ENCODE measurements around the gene OLA1.

Gene OLA1

DNA sequence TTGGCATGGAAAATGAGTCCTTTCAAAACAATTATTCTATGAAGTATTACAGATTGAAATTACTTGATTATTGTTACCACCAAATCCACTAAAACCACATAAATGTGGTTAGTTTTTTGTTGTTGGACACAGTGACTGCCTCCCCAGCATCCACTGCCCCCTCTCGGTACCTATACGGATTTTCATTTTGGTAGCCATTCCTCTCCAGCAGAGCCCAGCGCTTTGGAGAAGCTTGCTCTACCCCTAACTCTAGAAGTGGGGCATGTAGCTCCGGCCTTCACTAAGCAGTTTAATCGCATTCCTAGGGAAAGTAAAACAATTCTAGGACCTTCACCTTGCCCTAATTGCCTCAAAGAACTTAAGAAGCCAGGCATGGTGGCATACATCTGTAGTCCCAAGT is 24.2 kb downstream of the OLA1 start:
- no peak for DNase-seq

- DNase-seq: no peak
Measured at GRCh38 chr2:174223388-174223787, 24.9 kb downstream of the OLA1 start.

- DNase-seq: no peak
Measured at GRCh38 chr2:174222154-174222553, 26.2 kb downstream of the OLA1 start.

DNA sequence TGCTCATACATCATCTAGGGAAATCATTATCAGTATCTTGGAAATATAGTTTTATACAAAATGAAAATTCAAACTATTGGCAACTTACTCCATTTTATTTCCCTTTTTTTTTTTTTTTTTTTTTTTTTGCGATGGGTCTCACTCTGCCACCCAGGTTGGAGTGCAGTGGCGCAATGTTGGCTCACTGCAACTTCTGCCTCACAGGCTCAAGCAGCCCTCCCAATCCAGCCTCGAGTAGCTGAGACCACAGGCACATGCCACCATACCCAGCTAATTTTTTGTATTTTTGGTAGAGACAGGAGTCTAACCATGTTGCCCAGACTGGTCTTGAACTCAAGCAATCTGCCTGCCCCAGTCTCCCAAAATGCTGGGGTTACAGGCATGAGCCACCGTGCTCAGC is 29.0 kb downstream of the OLA1 start:
- no peak for DNase-seq

DNA sequence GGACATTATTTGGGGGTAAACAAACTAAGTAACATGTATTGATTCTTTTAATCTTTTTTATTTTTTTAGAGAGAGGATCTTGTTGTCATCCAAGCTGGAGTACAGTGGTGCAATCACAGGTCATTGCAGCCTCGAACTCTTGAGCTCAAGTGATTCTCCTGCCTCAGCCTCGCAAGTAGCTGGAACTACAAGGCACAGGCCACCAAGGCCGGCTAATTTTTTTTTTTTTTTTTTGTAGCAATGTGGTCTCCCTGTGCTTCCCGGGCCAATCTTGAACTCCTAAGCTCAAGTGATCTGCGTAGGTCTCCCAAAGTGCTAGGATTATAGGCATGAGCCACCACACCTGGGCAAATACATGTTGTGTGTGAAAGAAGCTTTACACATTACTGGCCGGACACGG is 29.6 kb downstream of the OLA1 start:
- DNase-seq: no peak

- no peak for DNase-seq
Measured at GRCh38 chr2:174217869-174218268, 30.5 kb downstream of the OLA1 start.

DNA sequence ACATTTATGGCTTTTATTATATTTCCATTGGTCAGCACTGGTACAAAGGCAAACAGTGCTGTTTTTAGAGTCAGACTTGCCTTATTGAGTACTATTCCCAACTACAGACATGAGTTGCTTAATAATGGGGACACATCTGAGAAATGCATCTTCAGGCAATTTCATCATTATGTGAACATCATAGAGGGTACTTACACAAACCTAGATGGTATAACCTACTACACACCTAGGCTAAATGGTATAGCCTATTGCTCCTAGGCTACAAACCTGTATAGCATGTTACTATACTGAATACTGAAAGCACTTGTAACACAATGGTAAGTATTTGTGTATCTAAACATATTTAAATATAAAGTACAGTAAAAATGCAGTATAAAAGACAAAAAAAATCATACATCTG is 36.4 kb downstream of the OLA1 start:
- no peak for DNase-seq

DNA sequence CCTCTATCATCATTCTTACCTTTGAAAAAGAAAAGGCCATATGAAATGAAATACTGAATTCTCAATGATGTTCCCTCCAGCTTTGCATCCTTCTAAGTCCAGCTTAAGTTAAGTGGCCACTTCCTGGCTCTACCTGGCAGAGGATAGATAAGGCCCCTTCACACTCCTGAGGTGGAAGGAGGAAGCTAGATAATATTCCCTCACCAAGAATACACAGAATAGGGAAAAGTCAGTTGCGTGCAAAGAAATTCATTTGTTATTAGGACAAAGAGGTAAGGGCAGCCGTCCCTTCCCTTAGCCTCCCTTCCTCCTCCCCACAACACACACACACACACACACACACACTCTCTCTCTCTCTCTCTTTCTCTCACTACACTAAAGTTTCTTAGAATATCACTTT is 37.5 kb downstream of the OLA1 start:
- DNase-seq: no peak

GRCh38 chr2:174209325-174209724 is 39.0 kb downstream of the OLA1 start:
- DNase-seq: no peak

DNA sequence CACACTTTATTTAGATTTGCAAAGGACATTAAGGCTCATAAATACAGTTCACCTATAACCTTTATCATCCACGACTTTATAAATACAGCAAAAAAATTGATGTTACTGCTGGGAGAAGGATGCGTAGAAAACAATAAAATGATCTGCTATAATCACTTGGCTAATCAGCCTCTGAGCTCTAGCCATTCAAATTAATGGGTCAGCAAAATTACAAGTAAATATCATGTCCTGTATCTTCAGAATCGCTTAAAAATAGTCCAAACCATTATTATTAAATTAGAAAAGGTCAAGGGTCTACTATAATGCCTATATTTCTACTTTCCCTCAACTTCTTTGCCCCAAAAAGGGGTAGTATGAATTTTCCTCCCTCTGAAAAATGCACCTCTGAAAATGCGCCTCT is 40.3 kb downstream of the OLA1 start:
- no peak for DNase-seq

GRCh38 chr2:174205562-174205961 is 42.8 kb downstream of the OLA1 start:
- DNase-seq: no peak

DNA sequence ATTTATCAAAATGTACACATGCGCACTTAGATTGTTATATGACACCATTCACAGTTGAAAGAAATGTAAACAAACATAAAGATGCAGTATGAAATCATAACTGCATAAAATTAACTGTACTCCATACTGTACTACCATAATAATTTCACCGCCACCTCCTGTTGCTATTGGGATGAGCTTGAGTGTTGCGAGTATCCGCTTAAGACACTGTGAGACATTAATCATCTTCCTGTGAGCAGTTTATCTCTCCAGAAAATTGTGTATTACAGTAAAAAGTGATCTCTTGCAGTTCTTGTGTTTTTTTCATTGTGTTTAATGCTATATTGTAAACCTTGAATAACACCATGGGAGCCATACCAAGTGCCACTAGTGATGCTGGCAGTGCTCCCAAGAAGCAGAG is 46.1 kb downstream of the OLA1 start:
- DNase-seq: no peak

DNA sequence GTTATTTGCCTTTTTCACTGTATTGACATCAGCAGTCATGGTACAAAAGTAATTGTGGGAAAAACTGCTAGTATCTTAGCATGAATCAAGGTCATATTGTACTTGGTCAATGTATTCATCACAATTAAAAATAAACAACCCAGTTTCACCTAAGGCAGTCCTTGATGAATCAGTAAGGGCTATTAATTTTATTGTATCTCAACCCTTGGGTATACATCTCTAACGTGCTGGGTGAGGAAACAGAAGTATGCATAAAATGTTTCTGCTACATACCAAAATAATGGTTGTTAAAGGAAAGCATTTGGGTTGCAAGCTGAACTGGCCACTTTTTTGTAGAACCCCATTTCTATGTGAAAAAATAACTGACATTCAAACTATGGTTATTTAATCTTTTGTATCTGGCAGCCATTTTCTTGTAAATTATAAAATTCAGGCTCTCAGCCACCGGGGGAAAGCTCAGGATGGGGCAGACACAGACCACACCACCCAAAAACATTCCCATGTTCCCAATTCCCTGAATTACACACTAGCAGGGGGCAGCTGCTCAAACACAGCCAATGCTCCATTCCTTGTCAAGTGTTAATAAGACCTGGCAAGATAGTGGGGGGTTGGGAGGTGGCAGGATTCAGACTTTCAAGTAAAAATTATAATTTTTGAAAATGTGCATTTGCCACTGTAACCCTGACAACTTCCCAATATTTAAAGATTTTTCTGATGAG is 49.3 kb downstream of the OLA1 start:
- DNase-seq: no peak

- no peak for DNase-seq
Measured at GRCh38 chr2:174195253-174195652, 53.1 kb downstream of the OLA1 start.

DNA sequence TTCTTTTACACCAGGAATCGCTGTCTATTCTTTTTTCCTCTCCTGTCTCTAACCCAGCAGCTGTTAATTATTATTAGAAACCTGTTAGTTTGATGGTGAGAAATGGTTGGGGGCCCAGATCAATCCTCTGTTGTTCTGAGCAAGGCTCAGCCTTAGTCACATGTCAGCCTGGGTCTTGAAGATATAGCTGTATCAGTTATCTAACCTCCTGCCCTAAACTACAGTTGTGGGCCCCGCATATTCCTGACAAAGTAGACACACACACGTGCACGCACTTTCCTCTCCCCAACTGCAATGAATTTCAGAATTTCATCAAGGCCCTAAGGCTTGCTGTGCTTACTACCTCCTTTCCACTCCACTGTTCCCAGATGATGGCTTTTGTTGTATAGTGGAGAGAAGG is 54.6 kb downstream of the OLA1 start:
- DNase-seq: no peak

DNA sequence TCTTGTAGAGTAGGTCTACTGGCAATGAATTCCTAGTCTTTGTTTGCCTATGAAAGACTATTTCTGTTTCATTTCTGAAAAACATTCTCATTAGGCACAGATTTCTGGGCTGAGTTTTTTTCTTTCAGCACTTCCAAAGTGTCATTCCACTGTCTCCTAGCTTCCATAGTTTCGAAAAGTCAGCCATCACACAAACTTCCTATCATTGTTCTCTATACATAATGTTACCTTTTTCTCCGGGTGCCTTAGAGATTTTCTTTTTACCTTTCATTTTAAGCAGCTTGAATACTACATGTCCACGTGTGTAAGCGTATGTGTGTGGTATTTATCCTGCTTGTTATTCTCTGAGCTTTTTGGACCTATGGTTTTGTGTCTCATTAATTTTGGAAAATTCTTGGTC is 55.7 kb downstream of the OLA1 start:
- no peak for DNase-seq

DNA sequence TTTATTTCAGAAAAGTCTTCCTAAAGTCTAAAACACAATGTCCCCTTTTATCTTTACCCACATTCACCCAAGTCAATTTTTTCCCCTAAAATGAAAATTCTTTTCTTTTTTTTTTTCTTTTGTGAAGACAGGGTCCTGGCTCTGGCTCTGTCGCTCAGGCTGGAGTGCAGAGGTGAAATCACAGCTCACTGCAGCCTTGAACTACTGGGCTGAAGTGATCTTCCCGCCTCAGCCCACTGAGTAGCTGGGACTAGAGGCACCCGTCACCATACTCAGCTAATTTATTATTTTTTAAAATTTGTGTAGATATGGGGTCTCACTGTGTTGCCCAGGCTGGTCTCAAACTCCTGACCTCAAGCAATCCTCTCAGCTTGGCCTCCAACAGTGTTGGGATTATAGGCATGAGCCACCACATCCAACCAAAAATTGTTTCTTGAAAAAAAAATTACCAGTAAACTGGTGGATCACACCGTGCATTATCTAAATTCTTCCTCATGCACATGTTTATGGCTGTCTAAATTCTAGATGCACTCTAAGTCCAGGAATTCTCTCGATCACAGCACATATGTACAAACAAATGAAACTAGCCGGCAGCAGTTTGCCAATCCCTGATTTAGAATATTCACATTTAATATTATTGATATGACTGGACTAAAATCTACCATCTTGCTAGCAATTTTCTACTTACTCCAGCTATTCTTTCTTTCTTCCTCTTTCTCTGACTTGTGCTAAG is 56.8 kb downstream of the OLA1 start:
- DNase-seq: no peak

- no peak for DNase-seq
Measured at GRCh38 chr2:174184915-174185314, 63.4 kb downstream of the OLA1 start.

GRCh38 chr2:174184504-174184903 is 63.8 kb downstream of the OLA1 start:
- DNase-seq: no peak

GRCh38 chr2:174183076-174183475 is 65.3 kb downstream of the OLA1 start:
- no peak for DNase-seq

DNA sequence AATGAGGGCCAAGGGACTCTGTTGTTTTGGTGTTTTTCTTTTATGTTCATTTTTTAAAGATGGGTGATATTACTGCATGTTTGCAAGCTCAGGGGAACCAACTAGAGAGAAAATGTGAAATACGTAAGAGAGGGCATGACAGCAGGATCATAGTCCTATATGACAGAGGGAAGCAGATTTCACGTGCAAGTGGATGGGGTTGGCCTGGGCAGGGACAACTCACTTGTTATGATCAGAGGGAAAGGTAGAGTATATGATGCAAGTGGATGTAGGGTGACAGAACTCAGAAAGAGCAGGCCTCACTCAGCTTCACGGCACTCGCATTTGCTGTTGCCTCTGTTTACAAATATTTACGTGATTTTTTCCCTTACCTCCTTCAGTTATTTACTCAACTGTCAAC is 67.0 kb downstream of the OLA1 start:
- DNase-seq: no peak

DNA sequence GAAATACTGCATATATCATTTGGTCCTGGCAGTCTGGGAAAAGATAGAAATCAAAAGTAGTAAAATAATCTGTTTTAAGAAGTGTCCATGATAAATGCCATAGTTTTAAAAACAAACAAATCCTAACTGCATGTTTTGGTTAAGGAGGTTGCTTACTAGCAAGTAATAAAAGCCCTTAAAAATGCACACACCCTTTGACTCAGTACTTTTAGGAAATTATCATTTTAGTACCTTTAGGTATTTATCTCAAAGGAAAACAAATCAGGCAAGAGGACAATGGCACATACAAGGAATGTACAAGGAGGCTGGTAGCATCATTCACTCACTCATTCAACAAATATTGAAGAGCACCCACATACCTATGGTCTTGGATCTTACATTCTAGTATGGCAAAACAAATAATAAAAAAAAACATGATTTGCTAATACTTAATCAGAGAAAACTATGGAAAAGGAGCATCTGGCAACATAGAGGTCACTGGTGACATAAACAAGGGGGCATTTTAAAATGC is 67.6 kb downstream of the OLA1 start:
- DNase-seq: no peak

- no peak for DNase-seq
Measured at GRCh38 chr2:174180165-174180724, 68.1 kb downstream of the OLA1 start.

- DNase-seq: no peak
Measured at GRCh38 chr2:174177316-174177890, 70.9 kb downstream of the OLA1 start.

All from stimulated activated CD4-positive, alpha-beta T cell treated with anti-CD3 and anti-CD28 coated beads, Interleukin-2, amount 100 ng/mL, for 24 hours (primary cell).